ENCODE results near the gene POFUT2. TPM values are rescaled to one million over a fixed set of nuclear protein-coding genes. Genes with fewer than 3 reads are reported as not detected.

The POFUT2 gene
- total and polyA plus RNA-seq, 4 donors, result 17.9 to 35.7 (median 26.1) TPM

GRCh38 chr21:45220071-45220481 is 67.6 kb downstream of the POFUT2 start:
- Histone ChIP-seq H3K27me3 (ENCODE audit: control insufficient read depth in 3 of 3, insufficient read depth in 3 of 3, low read length in 2 of 3) (no peaks in the 10 kb centered on the region), H3K9ac (ENCODE audit: insufficient read depth in 1 of 2, low read length in 2 of 2) (peak overlapping the region in 1 of 2 donors; percentile 34), H3K4me3 (no peak overlapping the region), H3K36me3 (ENCODE audit: control insufficient read depth in 4 of 4, insufficient read depth in 4 of 4, low read length in 4 of 4) (peaks cover 9 to 32% (median 19%) of the 10 kb centered on the region in 4 donors), H3K9me3 (ENCODE audit: control insufficient read depth in 4 of 4, insufficient read depth in 3 of 4, low read length in 3 of 4) (peaks cover 0 to 2% (median 0%) of the 10 kb centered on the region in 4 donors), H3K27ac (ENCODE audit: low read depth in 1 of 2, low read length in 1 of 2) (no peak overlapping the region), H3K4me1 (ENCODE audit: control insufficient read depth in 5 of 5, insufficient read depth in 5 of 5, low read length in 5 of 5) (peaks cover 0 to 12% (median 0%) of the 10 kb centered on the region in 5 donors)
- TF ChIP-seq, protein P1, sequence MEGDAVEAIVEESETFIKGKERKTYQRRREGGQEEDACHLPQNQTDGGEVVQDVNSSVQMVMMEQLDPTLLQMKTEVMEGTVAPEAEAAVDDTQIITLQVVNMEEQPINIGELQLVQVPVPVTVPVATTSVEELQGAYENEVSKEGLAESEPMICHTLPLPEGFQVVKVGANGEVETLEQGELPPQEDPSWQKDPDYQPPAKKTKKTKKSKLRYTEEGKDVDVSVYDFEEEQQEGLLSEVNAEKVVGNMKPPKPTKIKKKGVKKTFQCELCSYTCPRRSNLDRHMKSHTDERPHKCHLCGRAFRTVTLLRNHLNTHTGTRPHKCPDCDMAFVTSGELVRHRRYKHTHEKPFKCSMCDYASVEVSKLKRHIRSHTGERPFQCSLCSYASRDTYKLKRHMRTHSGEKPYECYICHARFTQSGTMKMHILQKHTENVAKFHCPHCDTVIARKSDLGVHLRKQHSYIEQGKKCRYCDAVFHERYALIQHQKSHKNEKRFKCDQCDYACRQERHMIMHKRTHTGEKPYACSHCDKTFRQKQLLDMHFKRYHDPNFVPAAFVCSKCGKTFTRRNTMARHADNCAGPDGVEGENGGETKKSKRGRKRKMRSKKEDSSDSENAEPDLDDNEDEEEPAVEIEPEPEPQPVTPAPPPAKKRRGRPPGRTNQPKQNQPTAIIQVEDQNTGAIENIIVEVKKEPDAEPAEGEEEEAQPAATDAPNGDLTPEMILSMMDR (IDR thresholded peaks at IDR 0.05; ENCODE audit: control extremely low read depth, extremely low read depth), result no peak
- ATAC-seq (ENCODE audit: insufficient read depth, low FRiP score), result no peak
- WGBS, 2 donors, result 78 to 79% methylated on average over 4 of the region's 4 CpGs
- DNase-seq, result peak in 2 of 3 donors; percentile 68 to 87

- ATAC-seq (ENCODE audit: insufficient read depth, low FRiP score) (no peak), DNase-seq (peak in 1 of 3 donors; percentile 3)
- TF ChIP-seq, protein P1 (IDR thresholded peaks at IDR 0.05; ENCODE audit: control extremely low read depth, extremely low read depth), result no peak
- Histone ChIP-seq H3K27ac (ENCODE audit: low read depth in 1 of 2, low read length in 1 of 2) (no peak overlapping the region), H3K4me1 (ENCODE audit: control insufficient read depth in 5 of 5, insufficient read depth in 5 of 5, low read length in 5 of 5) (peaks cover 0 to 12% (median 0%) of the 10 kb centered on the region in 5 donors), H3K4me3 (no peak overlapping the region), H3K27me3 (ENCODE audit: control insufficient read depth in 3 of 3, insufficient read depth in 3 of 3, low read length in 2 of 3) (no peaks in the 10 kb centered on the region), H3K36me3 (ENCODE audit: control insufficient read depth in 4 of 4, insufficient read depth in 4 of 4, low read length in 4 of 4) (peaks cover 9 to 36% (median 19%) of the 10 kb centered on the region in 4 donors), H3K9me3 (ENCODE audit: control insufficient read depth in 4 of 4, insufficient read depth in 3 of 4, low read length in 3 of 4) (peaks cover 0 to 2% (median 0%) of the 10 kb centered on the region in 4 donors), H3K9ac (ENCODE audit: insufficient read depth in 1 of 2, low read length in 2 of 2) (no peak overlapping the region)
- 92% methylated on average over 6 of the region's 6 CpGs for WGBS, 2 donors
These were observed 68.2 kb downstream of the POFUT2 start for GRCh38 chr21:45219517-45219916.

DNA sequence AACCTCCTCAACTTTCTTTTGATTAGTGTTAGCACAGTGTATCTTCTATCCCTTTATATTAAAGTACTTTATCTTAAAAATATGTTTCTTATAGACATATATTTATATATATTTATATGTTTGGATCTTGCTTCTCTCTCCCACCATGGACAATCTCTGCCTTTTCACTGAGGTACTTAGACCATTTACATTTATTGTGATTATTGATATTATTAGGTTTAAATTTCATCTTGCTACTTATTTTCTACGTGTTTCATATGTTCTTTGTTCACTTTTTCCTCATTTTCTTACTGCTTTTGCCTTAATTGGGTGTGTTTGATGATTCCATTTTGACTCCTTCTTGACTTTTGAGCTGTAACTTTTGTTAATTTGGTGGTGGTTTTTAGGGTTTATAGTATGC is 70.7 kb downstream of the POFUT2 start:
- ATAC-seq (ENCODE audit: insufficient read depth, low FRiP score), result no peak
- H3K4me3 ChIP-seq, result no peak overlapping the region
- no peak overlapping the region for H3K27ac ChIP-seq (ENCODE audit: low read depth in 1 of 2, low read length in 1 of 2)
- peaks cover 0 to 12% (median 0%) of the 10 kb centered on the region in 5 donors for H3K4me1 ChIP-seq (ENCODE audit: control insufficient read depth in 5 of 5, insufficient read depth in 5 of 5, low read length in 5 of 5)
- H3K9ac ChIP-seq (ENCODE audit: insufficient read depth in 1 of 2, low read length in 2 of 2), result no peak overlapping the region
- peaks cover 9 to 42% (median 14%) of the 10 kb centered on the region in 4 donors for H3K36me3 ChIP-seq (ENCODE audit: control insufficient read depth in 4 of 4, insufficient read depth in 4 of 4, low read length in 4 of 4)
- DNase-seq, result no peak
- peaks cover 0 to 2% (median 0%) of the 10 kb centered on the region in 4 donors for H3K9me3 ChIP-seq (ENCODE audit: control insufficient read depth in 4 of 4, insufficient read depth in 3 of 4, low read length in 3 of 4)
- TF ChIP-seq, protein P1 (IDR thresholded peaks at IDR 0.05; ENCODE audit: control extremely low read depth, extremely low read depth), result no peak
- WGBS, 2 donors, result 78 to 88% methylated on average over 1 of the region's 1 CpG
- H3K27me3 ChIP-seq (ENCODE audit: control insufficient read depth in 3 of 3, insufficient read depth in 3 of 3, low read length in 2 of 3), result no peaks in the 10 kb centered on the region

DNA sequence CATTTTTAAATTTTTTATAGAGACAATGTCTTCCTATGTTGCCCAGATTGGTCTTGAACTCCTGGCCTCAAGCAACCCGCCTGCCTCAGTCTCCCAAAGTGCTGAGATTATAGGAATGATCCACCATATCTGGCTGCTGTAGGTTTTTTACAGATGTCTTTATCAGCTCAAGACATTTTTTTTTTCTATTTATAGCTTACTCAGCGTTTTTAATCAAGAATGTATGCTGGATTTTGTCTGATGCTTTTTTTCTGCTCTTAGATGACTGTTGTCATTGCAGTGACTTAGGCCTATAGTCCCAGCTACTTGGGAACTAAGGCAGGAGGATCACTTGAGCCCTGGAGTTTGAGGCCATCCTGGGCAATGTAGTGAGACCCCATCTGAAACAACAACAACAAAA is 72.5 kb downstream of the POFUT2 start:
- Histone ChIP-seq H3K27me3 (ENCODE audit: control insufficient read depth in 3 of 3, insufficient read depth in 3 of 3, low read length in 2 of 3) (no peaks in the 10 kb centered on the region), H3K4me1 (ENCODE audit: control insufficient read depth in 5 of 5, insufficient read depth in 5 of 5, low read length in 5 of 5) (peaks cover 0 to 8% (median 0%) of the 10 kb centered on the region in 5 donors), H3K36me3 (ENCODE audit: control insufficient read depth in 4 of 4, insufficient read depth in 4 of 4, low read length in 4 of 4) (peaks cover 2 to 41% (median 6%) of the 10 kb centered on the region in 4 donors), H3K27ac (ENCODE audit: low read depth in 1 of 2, low read length in 1 of 2) (no peak overlapping the region), H3K9ac (ENCODE audit: insufficient read depth in 1 of 2, low read length in 2 of 2) (no peak overlapping the region), H3K9me3 (ENCODE audit: control insufficient read depth in 4 of 4, insufficient read depth in 3 of 4, low read length in 3 of 4) (no peaks in the 10 kb centered on the region), H3K4me3 (no peak overlapping the region)
- TF ChIP-seq, protein P1 (IDR thresholded peaks at IDR 0.05; ENCODE audit: control extremely low read depth, extremely low read depth), result no peak
- DNase-seq (no peak), ATAC-seq (ENCODE audit: insufficient read depth, low FRiP score) (no peak)
- WGBS, 2 donors, result 78 to 89% methylated on average over 2 of the region's 2 CpGs
